Activated CD4-positive, alpha-beta T cell treated with anti-CD3 and anti-CD28 coated beads, Interleukin-10, Interleukin-2, amounts not matched to agents 100 ng/mL and 50 ng/mL, durations not matched to agents 16 hours and 8 hours (primary cell): ENCODE results near the gene PLCL2.

Experiments
- DNase-seq: peaks from one replicate; pipeline ENCODE4 v3.0.0-alpha.2; 2020

The PLCL2 gene

DNA sequence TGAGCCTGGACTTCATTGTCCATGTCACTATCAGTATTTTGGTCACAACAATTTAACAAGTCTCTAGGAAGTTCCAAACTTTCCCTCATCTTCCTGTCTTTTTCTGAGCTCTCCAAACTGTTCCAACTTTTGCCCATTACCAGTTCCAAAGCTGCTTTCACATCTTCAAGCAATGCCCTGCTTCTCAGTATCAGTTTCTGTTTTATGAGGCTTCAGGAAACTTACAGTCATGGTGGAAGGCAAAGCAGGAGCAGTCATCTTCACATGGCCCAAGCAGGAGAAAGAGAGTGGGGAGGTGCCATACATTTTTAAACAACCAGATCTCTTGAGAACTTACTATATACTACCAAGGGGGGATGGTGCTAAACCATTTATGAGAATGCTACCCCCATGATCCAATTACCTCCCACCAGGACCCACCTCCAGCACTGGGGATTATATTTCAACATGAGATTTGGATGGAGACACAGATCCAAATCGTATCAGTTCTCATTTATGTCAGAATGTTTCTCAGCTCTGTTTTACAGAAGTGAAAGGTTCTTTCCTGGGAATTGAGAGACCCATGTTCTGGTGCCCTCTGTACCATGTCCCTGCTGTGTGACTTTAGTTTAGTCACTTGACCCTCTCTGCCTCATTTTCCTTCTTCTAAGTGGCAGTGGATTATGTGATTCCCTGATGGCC, 169.7 kb downstream of the PLCL2 start:
- DNase-seq = peak; percentile 37

DNA sequence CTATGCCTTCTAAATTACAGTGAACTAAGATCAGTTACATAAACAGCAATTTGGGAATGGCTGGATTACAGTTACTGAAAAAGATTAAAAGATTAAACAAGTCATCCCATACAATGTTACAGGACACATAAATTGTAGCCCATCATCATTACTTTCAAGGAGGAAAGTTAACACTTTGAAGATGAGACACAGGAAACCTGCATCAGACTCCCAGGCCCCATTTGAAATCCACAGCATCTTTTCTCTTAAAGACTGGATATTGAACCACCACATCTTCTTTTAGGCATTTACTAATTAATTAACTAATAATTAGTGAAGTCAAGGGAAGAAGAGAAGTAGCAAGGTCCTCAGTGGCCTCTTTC, 170.2 kb downstream of the PLCL2 start:
- DNase-seq = no peak

DNA sequence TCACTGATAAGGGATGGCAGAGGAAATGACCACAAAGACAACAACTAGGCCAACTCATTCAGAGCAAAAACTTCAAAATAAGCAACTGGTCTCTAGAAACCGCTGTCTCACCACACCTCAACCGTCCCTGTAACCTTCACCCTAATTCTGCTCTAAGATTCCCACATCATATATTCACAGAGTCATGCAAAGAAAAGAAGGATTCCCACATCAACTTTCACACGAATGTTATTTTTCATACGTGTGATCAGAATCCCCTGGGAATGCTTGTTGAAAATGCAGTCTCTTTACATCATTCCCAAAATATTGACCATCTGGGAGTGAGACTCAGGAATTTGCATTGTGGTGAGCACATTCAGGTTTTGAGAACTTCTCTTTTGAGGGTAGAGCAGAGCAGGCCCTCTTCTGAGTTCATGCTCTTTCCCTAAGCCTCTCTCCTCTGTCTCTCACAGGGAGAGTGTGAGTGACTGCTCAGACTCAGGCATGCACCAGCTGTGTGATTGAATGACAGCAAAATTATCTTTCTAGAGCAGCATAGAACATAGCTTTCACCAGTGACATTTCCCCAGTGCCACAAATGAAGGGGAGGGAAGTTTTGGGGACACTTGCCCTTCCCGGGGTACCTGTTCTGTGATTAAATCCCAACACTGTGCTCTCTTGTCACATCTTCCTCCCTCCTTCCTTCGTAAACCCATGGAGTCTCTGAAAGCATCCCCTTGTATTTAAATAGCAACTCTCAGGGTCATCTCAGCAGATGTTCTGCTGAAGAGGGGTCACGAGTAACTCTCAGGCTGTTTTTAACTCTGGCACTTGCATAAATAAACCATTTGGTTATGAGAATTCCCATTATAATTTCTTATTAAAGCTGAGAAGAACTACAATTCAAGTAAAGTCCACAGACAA, 170.9 kb downstream of the PLCL2 start:
- peak; percentile 41 for DNase-seq

DNA sequence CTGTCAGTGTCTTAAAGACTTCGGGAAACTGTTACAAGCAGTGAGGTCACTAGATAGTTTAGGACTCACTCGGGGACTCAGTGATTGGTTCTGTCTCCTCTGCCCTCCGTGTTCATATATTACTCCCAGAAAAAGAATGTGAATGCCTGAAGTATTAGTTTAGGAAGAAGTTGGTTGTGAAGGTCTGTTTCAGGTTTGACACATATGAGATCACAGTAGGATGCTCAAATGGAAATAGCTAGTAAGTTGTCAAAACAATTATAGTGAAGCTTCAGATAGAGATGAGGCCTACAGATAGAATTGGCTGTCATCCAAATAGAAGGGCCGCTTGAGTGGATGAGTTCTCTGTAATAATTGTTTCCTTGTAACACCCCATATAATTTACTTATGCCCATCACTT, 172.6 kb downstream of the PLCL2 start:
- no peak for DNase-seq

DNA sequence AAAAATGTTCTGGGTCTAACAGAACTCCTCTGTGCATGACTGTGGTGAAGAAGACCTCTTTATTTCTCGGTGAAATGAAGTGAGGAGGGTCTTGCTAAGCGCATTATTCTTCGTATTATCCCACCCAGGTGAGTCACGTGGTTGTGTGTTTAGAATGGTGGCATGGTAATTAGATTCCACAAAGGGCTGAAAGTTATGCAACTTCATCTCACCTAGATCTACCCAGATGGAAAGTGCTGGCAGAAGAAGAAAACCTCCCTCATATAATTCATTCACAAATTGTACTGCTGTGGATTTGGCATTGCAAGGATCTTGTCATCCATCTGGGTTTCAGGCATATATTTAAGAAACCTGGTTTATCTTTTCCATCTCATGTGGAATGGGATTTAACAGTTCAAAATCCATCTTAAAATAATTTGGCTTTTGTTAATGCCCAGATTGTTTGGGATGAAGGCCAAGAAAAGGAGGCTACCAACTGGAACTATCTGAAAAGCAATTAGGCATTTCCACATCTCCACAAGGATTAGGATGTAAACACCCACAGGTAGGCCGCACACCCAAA, 175.3 kb downstream of the PLCL2 start:
- DNase-seq = no peak

DNA sequence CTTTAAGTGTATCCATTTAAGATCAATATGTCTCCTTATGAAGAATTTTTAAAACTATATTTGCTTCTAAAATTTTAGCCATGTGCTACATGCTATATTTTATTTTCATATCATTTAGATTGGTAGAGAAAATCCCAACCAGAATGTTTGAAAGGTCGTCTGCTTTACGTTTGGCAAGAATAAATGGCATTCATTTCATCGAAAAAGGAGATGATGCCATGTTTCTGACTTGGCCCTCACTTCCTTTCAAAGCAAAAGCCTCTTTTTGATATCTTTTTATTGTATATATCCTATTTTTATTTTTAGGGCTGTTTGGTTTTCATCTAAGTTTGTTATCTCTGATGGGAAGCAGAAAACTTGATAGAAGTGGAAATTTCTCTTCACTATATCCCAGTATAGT, 176.2 kb downstream of the PLCL2 start:
- no peak for DNase-seq

DNA sequence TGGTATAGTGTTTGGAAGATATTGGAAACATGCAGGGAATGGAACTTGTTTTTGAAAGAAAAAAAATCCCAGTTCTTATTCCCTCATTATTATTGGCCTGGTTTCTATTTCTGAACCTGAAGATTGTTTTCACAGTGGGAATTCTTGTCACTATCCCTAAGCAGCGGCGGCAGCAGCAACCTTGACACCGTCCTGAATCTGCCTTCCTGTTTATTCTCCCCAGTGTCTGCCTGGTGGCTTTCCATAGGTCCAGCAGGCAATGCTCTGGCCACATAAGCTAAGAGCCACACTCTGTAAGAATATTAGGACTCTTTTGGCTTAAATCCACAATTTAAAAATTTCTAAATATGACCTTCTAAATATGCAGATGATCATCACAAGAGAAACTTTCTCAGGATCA, 178.0 kb downstream of the PLCL2 start:
- no peak for DNase-seq

DNA sequence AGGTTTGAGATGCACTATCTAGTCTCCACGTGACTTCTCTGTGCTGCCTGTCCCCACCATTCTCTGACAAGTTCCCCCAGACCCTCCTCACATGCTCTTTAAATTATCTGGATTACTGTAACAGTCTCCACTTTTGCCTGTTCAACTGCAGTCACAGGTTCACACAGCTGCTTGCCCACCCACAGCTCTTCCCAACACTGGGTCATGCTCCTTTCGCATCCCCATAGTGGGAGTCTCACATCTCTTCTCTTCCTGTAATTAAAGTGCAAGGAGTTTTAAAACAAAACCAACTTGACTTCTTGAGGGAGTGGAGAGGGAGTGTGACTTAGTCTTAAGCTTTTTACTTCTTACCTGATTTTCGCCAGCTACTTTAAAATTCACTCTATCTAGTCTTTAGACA, 178.8 kb downstream of the PLCL2 start:
- no peak for DNase-seq

DNA sequence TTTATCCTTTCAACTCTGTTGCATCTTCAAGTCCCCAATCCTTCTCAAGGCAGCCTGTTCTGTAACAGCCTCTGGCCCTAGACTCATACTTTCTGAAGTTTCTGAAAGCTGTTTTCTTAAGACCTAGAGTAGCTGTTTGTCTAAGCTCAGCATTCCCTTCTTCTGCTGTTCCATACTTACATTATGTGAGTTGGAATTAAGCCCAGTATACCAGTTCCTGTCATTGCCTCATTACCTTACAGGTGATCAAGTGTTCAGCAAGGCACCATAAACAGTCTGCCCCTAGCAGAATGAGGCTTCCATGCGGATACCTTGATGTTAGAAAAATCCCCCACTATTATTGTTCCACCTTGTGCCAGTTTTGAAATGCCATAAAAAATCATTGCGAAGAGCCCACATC, 180.6 kb downstream of the PLCL2 start:
- no peak for DNase-seq

DNA sequence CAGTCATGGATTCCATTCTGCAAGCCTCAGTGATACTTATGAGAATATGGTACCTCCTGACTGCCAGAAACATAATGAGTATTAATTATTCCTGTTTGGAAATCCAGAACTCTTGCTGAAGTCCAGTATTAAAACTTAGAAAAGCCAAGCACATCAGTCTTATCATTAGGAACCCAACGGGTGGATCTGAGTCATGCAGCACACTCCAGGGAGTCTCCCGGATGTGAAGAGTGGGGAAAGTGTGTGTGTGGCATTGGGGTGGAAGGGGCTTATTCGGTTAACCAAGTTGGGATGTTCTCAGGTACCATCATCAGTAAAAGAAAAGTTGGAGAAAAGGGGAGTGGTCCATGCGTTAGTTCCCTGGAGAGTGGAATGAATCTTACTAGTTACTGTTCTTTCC, 181.1 kb downstream of the PLCL2 start:
- DNase-seq = no peak

DNA sequence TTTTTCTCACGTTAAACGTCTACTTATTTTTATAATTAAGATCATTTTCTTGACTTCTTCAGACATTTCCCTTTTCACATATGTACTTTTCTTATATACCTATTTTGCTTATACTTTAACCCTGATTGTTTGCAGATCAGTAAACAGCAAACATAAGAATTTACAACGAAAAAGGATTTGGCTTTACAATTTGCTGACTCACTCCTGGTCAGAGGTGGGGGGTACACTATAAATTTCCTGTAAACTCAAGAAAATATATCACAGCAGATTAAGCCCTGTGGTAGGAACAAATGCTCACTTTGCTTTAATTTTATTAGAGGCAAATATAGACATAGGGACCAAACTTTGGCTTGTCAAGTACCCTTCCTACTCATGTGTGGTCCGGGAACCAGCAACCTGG, 185.0 kb downstream of the PLCL2 start:
- DNase-seq = no peak

DNA sequence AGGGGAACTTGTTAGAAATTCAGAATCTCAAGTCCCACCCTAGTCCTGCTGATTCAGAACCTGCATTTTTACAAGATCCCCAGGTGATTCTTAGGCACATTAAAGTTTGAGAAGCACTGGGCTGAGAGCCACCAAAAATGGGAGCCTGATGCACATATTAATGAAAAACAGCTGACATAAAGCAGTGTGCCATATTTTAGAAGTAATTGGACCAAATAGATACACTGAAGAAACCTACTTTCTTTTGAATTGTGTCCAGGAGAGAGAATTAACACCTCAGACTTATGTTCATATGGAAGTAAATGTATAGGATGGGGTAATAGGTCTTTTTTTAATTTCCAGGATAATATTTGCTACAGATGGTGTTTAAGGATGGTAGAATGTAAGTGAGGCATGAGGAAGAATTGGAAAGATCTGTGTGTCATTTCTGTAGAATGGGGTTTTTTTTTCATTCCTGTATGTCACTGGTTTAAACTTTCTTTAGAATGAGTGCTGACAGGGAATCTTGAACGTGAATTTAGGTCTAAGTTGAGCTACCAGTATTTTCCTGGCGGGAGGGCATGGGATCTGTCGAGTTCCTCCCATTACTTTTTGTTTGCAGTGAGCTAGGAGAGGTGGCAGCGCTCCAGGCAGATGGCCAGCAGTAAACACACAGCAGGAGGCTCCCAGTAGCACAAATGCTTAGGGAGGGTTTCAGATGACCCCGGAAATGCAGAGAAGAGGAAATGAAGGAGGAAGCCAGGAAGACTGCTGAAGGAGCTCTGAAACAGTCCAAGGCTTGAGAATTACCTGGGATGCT, 185.6 kb downstream of the PLCL2 start:
- DNase-seq = no peak

DNA sequence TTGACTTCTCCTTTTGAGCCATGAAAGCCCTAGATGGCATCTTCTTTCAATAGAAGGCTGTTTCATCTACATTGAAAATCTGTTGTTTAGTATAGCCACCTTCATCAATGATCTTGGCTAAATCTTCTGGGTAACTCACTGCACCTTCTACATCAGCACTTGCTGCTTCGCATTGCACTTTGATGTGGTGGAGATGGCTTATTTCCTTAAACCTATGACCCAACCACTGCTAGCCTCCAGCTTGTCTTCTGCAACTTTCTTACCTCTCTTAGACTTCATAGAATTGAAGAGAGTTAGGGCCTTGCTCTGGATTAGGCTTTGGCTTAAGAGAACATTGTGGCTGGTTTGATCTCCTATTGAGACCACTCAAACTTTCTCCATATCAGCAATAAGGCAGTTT, 189.8 kb downstream of the PLCL2 start:
- no peak for DNase-seq

DNA sequence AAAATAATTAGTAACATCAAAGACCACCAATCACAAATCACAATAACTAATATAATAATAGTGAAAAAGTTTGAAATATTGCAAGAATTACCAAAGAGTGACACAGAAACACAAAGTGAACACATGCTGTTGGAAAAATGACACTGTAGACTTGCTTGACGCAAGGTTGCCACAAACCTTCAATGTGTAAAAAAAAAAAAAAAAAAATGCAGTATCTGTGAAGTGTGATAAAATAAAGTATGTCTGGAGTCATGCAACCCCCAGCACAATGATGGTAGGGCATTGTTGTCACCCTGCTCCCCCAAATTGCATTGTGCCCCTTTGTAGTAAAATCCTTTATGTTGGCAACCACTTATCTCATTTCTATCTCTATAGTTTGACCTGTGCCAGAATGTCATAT, 190.6 kb downstream of the PLCL2 start:
- DNase-seq = no peak

DNA sequence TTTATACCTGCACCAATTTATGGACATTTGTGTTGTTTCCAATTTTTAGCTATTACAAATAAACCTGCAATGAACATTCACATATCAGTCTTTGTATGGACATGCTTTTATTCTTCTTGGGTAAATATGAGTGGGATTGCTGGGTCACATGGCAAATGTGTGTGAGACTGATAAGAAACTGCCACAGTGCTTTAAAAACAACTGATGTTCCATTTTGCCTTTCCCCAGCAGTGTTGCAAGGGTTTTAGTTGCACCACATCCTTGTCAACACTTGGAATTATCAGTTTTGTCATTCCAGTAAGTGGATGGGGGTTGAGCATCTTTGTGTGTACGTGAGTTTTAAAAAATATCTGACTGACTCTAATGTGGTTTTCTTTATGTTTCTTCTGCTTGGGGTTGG, 191.2 kb downstream of the PLCL2 start:
- no peak for DNase-seq

DNA sequence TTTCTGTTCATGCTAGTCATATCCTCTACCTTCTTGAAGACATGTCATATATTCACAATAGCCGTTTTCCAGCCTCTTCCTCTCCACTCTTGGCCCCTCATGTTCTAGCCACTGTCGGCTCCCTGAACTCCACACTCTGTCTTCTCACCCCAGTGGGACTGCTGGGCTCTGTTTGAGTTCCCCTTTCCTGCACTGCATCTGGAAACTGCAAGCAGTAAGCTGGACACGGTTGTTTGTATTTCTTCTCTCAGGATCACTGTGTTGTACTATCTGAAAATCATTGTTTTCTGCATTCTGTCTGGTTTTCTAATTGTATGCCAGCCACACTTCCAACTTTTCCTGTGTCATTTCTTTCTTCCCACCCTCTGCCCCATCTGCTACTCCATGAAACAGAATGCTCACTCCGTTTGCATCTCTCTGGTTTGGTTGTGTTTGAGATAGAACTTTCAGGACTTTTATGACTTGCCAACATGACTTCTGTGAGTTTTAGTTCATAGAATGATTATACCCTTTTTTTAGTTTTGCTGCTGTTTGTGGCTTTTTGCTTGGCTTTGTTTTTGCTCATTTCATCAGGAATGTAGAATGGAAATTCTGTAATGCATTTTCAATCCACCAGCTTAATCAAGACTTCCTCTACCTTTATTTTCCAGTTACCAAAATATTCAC, 192.3 kb downstream of the PLCL2 start:
- DNase-seq = no peak

DNA sequence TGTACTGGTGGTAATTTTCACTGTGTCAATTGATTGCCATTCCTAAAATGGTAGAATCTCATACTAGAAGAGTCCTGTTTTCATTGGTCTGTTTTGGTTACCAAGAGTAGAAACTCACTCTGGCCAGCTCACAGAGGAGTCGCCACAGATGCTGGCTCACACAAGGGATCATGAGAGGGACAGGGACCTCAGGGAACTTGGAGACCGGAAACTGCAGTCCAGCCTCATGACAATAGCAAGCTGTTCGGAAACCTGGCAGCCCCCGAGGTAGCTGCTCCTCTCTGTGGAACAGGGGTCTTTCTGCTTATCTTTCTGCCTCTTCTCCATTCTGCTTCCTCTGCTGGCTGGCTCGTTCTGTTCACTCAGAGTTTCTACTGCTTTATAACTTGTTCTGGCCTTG, 192.9 kb downstream of the PLCL2 start:
- DNase-seq = no peak

DNA sequence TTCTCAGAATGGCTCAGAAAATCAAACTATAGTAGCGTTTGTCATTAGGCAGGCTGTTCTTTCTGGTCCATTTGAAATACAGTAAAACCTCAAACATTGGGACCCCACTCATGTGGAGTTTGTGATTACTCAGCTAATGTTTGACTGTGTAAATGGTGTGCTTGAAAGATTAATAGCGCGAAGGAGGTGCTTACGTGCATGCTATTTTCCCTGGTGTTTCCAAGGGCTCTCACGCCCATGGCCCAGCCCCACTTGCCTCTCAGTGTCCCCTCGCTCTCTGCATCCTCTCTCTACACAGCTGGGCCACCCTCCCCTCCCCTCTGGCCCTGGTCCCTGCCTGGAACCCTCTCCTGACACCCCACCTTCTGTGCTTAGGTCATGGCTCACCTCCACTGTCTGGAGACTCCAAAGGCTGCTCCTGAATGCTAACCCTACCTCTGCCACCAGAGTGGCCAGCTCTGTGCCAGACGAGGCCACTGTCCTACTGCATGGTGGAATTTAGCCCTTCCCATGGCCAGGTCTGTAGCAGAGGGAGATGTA, 194.2 kb downstream of the PLCL2 start:
- DNase-seq = no peak

DNA sequence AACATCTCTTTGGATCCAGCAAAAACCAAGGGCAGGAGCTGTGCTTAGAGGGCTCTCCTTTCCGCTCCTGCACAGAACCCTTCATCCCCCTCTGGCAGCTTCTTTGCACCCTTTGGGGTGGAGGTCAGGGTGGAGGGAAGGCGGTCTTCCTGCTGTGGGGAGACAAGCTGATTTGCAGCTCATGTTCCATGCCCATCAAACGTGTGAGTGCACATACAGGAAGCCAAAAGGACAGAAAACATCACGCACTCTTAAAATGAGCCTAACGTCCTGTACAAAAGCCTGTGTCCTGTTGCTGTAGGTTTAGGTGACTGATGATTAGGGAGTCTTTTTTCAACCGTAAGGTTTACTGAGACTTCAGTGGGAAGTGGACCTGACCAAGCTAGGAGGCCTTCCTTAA, 195.2 kb downstream of the PLCL2 start:
- no peak for DNase-seq

DNA sequence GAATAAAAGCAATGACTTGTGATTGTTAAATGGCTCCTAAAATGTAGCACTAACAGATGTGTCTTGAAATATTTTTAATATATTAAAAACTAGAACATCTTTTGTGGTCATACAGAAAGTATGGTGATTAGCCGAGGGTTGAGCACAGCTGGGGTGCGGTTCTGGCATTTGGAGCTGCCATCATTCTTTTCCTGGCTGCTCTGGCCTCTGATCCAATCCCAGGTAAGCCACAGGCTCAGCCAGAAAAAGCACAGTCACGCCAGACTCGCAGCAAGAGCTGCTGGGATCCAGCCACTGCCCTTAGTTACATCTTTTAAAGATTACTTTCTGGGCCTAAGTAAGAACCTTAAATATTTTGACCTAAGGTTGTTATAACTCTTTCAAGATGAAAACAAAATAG, 196.8 kb downstream of the PLCL2 start:
- DNase-seq = no peak

DNA sequence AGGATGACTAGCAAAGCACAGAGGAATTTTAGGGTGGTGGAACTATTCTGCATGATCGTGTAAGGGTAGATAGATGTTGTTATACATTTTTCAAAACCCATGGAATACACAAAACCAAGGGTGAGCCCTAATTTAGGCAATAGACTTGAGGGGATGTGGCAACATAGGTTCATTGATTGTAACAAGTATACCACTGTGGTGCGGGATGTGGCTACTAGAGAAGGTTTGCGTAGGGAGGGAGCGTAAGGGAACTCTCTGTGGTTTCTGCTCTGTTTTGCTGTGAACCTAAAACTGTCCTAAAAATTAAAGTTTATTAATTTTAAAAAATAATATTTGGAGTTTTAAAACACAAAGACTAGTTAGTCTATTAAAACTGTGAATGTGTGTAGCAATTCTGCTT, 202.8 kb downstream of the PLCL2 start:
- DNase-seq = no peak

DNA sequence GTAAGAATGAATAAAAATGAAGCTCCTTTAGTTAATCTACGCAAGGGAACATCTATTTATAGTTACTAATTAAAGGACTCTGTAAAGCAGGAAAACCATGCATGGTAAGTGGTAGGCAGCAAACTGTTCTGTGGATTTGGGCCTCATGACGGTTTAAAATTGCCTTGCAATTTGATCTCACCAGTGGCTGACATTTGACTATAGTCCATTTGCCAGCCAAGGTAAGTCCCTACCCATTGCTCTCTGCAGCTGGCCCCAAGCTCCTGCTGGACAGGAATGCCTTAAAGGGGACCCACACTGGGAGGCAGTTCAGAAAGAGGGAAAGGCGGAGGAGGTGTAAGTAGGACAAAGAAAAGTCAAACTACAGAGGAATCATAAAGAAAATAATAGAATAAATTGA, 203.3 kb downstream of the PLCL2 start:
- no peak for DNase-seq
